ENCODE results near the gene GTPBP2. TPM values are rescaled to one million over a fixed set of nuclear protein-coding genes. Genes with fewer than 3 reads are reported as not detected.

Gene GTPBP2
- total and polyA plus RNA-seq, 2 of the 13 experiments (the other 11 are each of a cell fraction or from before 2014, with no cell fraction given), result 26.9 to 88.2 TPM

- Histone ChIP-seq H3K27me3 (ENCODE audit: control insufficient read depth in 1 of 2, insufficient read depth in 2 of 2, low read length in 2 of 2) (peaks cover 0 to 7% of the 10 kb centered on the region in 2 experiments; a peak in 1 of 5 replicates), H3K9ac (ENCODE audit: insufficient read depth, low read depth, low read length) (no peak overlapping the region), H3K36me3 (replicated peaks in 1 of 2; ENCODE audit: control insufficient read depth in 1 of 2, insufficient read depth in 2 of 2, low read length in 2 of 2) (peaks cover 4 to 14% of the 10 kb centered on the region in 2 experiments; a peak in 4 of 5 replicates), H3K79me2 (ENCODE audit: insufficient read depth, low read length) (no peaks in the 10 kb centered on the region), H2AFZ (ENCODE audit: low read length) (no peak overlapping the region), H3K4me2 (ENCODE audit: low read depth, low read length) (no peak overlapping the region), H3K4me3 (replicated peaks in 1 of 3; ENCODE audit: insufficient read depth in 1 of 3, low read depth in 2 of 3, low read length in 3 of 3) (no peak overlapping the region), H3K9me3 (ENCODE audit: low read length) (no peaks in the 10 kb centered on the region), H3K4me1 (ENCODE audit: insufficient read depth, low read length) (no peaks in the 10 kb centered on the region), H3K27ac (ENCODE audit: extremely low read length, insufficient read depth, low read length) (no peak overlapping the region), H4K20me1 (ENCODE audit: insufficient read depth, low read length) (no peaks in the 10 kb centered on the region)
- TF ChIP-seq IRF1 (CRISPR knock-in tag; IDR thresholded peaks at IDR 0.05; ENCODE audit: low read depth), result no peak
- TF ChIP-seq GLI4 (CRISPR knock-in tag; IDR thresholded peaks at IDR 0.05; ENCODE audit: borderline replicate concordance), result no peak
- no peak for TF ChIP-seq ZNF709 (CRISPR knock-in tag; IDR thresholded peaks at IDR 0.05)
- no peak for TF ChIP-seq ZSCAN9 (CRISPR knock-in tag; IDR thresholded peaks at IDR 0.05; ENCODE audit: borderline replicate concordance)
- no peak for TF ChIP-seq SNAPC4 (CRISPR knock-in tag; IDR thresholded peaks at IDR 0.05)
- no peak for TF ChIP-seq ZNF280D (CRISPR knock-in tag; IDR thresholded peaks at IDR 0.05)
- TF ChIP-seq ZNF24 (IDR thresholded peaks at IDR 0.05), result no peak
- TF ChIP-seq TIGD3 (CRISPR knock-in tag; IDR thresholded peaks at IDR 0.05; ENCODE audit: borderline replicate concordance), result no peak
- TF ChIP-seq AGO1 (IDR thresholded peaks at IDR 0.05; ENCODE audit: low read depth, low read length, poor library complexity, severe bottlenecking), result no peak
- no peak for TF ChIP-seq ARNT (IDR thresholded peaks at IDR 0.05)
- TF ChIP-seq ZFP91 (CRISPR knock-in tag; IDR thresholded peaks at IDR 0.05; ENCODE audit: borderline replicate concordance), result no peak
- ChIA-PET POLR2A (interaction anchor here (2.2 to 5.9 kb wide), 3 partner anchors 9 to 16 kb away, joined by 7 to 22 read pairs (median 13); partner anchors contain the start of genes GTPBP2 and MAD2L1BP), CTCF (ENCODE audit: low intra/inter-chr PET ratio, low total read pairs) (no interaction called here)
- in situ Hi-C loops (cut with HindIII; ENCODE audit: extremely low pct_ligation_motif_present, low pct_unique_long_range_greater_than_20kb) (no loop called here), intact Hi-C loops (cut with micrococcal nuclease; ENCODE audit: unreplicated experiment) (no loop called here)
- no peak for DNase-seq (ENCODE audit: low spot score)
- 93% methylated on average over 9 of the region's 9 CpGs for WGBS (ENCODE audit: low lambda C conversion rate)
- BruUV-seq (replicated peaks), result no TSS peak
- ATAC-seq, result no peak
- FAIRE-seq, result no peak
Observed at GRCh38 chr6:43645613-43645964, 16.5 kb upstream of the GTPBP2 start.
